ENCODE data around the gene PAPOLA. TPM values are rescaled to one million over a fixed set of nuclear protein-coding genes. Genes with fewer than 3 reads are reported as not detected.

Gene PAPOLA
- total RNA-seq, 1 donor from 2014 or later: 102 TPM

DNA sequence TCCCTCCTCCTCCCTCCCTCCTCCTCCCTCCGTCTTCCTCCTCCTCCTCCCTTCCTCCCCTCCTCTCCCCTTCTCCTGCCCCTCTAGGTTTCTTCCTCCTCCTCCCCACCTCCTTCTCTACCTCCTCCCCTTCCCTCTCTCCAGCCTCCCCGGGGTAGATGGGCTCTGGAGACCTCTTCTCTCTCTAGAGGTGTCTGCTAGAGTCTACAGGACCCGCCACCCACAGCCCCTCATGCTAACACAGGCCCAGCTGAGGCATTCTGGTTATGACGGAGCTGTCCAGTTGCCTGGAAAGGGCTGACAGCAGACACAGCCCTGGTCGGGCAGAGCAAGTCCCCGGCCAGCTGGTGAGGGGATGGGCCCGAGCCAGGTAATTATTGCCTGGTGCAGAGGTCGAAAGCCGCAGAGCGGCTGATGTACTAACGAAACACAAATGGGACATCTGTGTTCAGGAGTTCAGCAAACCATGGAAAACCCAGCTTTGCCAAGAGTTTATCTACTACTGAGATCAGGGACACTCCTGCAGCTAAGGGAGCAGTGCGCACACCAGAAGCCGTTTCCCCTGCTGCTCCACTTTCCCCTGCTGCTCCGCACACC lies 96.2 kb downstream of the PAPOLA start:
- Histone ChIP-seq H3K4me3 (ENCODE audit: low read depth, low read length) (no peak overlapping the region), H3K27me3 (ENCODE audit: control insufficient read depth, insufficient read depth, low read length) (peaks cover 5% of the 10 kb centered on the region), H3K36me3 (ENCODE audit: control insufficient read depth, insufficient read depth, low read length) (no peaks in the 10 kb centered on the region)
- TF ChIP-seq, protein P1, sequence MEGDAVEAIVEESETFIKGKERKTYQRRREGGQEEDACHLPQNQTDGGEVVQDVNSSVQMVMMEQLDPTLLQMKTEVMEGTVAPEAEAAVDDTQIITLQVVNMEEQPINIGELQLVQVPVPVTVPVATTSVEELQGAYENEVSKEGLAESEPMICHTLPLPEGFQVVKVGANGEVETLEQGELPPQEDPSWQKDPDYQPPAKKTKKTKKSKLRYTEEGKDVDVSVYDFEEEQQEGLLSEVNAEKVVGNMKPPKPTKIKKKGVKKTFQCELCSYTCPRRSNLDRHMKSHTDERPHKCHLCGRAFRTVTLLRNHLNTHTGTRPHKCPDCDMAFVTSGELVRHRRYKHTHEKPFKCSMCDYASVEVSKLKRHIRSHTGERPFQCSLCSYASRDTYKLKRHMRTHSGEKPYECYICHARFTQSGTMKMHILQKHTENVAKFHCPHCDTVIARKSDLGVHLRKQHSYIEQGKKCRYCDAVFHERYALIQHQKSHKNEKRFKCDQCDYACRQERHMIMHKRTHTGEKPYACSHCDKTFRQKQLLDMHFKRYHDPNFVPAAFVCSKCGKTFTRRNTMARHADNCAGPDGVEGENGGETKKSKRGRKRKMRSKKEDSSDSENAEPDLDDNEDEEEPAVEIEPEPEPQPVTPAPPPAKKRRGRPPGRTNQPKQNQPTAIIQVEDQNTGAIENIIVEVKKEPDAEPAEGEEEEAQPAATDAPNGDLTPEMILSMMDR (IDR thresholded peaks at IDR 0.05; ENCODE audit: insufficient read depth, low read length, poor library complexity, severe bottlenecking): no peak
- DNase-seq (ENCODE audit: low read depth): no peak

DNA sequence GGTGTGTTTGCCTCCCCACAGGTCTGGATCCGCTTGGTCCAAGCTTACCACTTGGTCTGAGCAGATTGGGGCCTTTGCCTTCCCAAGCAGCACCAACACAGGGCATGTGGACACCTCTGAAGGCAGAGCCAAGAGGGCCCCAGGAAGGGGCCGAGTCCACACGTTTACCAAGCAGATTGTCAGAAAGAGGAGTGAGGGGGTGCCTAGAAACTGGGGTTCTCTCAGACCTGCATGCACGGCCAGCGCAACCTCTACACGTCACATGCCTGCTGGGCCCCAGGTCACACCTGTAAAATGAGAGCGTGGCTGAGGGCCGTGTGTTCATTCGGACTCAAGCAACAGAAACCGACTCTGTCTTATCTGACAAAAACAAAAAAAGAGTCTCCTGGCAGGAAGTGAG lies 96.9 kb downstream of the PAPOLA start:
- Histone ChIP-seq H3K27me3 (ENCODE audit: control insufficient read depth, insufficient read depth, low read length) (peaks cover 5% of the 10 kb centered on the region), H3K4me3 (ENCODE audit: low read depth, low read length) (no peak overlapping the region), H3K36me3 (ENCODE audit: control insufficient read depth, insufficient read depth, low read length) (no peaks in the 10 kb centered on the region)
- TF ChIP-seq, protein P1 (IDR thresholded peaks at IDR 0.05; ENCODE audit: insufficient read depth, low read length, poor library complexity, severe bottlenecking): no peak
- DNase-seq (ENCODE audit: low read depth): no peak

DNA sequence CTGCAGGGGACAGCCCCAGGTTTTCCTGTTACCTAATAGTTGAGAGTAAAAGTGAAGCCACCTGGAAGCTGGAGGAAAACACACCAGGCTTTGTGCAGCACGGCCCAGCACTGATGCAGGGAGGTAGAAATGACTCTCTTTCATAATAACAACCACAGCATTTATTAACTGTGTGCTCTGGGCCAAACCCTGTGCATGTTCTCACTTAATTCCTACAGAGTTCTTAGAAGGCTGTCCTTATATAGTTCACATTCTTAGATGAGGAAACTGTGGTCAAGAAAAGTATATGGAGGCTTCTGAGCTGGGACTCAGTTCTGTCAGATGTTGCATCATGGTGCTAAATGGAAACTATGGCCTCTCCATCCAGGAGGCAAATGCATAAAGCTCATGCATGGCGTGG lies 100.0 kb downstream of the PAPOLA start:
- H3K4me3 ChIP-seq (ENCODE audit: low read depth, low read length): no peak overlapping the region
- DNase-seq (ENCODE audit: low read depth): no peak
- peaks cover 5% of the 10 kb centered on the region for H3K27me3 ChIP-seq (ENCODE audit: control insufficient read depth, insufficient read depth, low read length)
- TF ChIP-seq, protein P1 (IDR thresholded peaks at IDR 0.05; ENCODE audit: insufficient read depth, low read length, poor library complexity, severe bottlenecking): no peak
- no peaks in the 10 kb centered on the region for H3K36me3 ChIP-seq (ENCODE audit: control insufficient read depth, insufficient read depth, low read length)

DNA sequence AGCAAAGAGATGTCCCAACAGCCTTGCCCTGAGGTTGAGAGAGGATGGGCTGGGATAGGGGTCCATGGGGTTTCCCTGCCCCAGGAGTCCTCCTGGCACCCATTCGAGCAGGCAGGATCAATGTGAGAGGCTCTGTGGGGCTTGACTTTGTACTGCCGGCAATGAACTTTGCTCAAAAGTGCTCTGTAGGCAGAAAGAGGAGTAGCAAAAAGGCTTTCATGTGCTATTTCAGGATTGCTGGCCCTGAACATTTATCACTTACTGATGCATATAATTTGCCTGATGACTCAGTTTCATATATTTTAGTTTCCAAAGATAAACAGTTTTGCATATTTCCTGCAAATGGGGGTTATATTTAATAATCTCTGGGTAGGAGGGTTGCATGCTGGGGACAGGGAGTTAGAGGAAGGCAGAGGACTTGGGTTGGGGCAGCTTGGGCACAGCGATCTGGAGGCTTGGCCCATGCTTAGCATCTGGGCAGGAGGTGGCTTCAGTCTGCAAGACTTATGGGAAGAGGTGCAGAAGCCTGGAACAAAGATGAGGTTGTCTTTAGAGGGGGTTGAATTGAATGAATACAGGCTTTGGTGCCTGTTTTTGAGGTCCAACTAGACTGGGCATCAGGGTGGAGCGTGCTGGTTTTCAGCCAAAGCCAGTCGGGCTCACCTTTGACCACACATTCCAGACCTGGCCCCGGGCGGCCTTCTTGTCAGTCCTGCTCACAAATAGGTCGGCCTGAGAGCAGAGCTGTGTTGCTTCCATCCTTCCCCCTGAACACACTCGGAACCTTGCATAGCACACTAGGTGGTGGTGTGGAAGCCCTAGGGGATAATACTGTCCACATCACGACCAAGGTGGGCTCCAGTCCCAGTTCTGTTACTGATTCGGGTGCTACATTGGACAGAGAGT lies 101.4 kb downstream of the PAPOLA start:
- Histone ChIP-seq H3K27me3 (ENCODE audit: control insufficient read depth, insufficient read depth, low read length) (peaks cover 2% of the 10 kb centered on the region), H3K36me3 (ENCODE audit: control insufficient read depth, insufficient read depth, low read length) (no peaks in the 10 kb centered on the region), H3K4me3 (ENCODE audit: low read depth, low read length) (no peak overlapping the region)
- TF ChIP-seq, protein P1 (IDR thresholded peaks at IDR 0.05; ENCODE audit: insufficient read depth, low read length, poor library complexity, severe bottlenecking): no peak
- DNase-seq (ENCODE audit: low read depth): no peak

DNA sequence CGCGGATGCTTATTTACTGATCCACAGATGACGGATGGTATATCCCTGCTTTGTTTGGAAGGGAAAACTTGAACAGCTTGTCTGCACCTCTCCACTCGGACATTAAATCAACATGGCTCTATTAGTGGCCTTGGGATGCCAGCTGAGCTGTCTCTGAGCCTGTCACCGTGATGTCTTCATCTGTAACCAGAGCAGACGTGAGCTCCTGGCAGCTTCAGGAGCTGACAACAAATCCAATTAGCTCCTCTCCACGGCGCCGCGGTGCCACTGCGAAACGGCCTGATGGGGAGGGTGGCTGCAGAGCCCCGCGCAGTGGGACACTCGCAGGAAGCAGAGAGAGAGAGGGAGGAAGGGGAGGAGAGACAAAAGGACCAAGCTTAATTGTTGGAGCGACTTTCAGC lies 112.3 kb downstream of the PAPOLA start:
- Histone ChIP-seq H3K27me3 (ENCODE audit: control insufficient read depth, insufficient read depth, low read length) (peaks cover 30% of the 10 kb centered on the region), H3K36me3 (ENCODE audit: control insufficient read depth, insufficient read depth, low read length) (no peaks in the 10 kb centered on the region), H3K4me3 (ENCODE audit: low read depth, low read length) (peak overlapping the region; percentile 7)
- TF ChIP-seq, protein P1 (IDR thresholded peaks at IDR 0.05; ENCODE audit: insufficient read depth, low read length, poor library complexity, severe bottlenecking): no peak
- DNase-seq (ENCODE audit: low read depth): no peak

Data from kidney epithelial cell (primary cell).